GM21526 (cell line): ENCODE results near the gene TOB2.
"Not testable (repeated sequence)": the region's sequence is repeated elsewhere in the genome, so short reads cannot be mapped to it uniquely, and the experiment has no call there.

ENCODE experiments used
- ATAC-seq: cut with Tn5 transposase; IDR thresholded peaks from one replicate; pipeline ENCODE4 v1.9.1; 2021; ENCODE audit warnings: moderate library complexity; ENCODE audit not compliant: unreplicated experiment, low FRiP score

TOB2 gene

DNA sequence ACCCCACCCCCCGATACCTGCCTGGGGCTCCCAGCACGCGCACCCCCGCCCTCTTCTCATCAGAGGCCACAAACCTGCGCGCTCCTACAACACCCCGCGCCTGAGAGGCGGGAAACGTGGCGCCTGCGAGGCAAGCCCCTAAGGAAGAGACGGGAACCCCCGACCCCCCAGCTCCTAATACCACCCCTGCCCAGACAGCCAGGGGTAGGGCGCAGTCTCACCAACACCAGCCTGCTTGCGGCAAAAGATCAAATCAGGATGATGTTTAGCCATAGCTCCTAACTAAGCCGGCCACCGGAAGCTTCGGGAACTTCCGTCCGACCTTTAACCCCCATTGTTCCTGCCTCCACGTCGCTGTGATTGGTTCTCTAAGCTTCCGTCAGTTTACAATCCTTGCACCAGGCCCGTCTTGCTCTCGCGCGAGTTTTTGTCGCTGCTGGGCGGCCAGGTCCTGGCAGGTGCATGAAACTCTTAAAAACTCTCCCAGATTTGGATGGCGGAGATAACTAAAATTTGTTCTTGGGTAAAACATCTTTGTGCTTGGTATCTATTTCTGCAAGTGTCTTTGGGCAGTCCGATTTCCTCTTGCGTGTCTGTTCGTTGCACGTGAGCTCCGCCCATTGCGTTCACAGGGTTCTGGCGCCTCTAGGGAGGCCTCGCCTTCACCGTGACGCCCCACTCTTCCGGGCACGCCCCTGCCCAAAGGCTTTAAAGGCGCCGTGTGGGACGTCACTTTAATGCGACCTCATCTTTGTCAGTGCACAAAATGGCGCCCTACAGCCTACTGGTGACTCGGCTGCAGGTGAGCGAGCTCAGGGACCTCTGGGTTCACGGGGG, 22.0 kb upstream of the TOB2 start, which contains the start of the genes ACO2 and PHF5A:
Gene ACO2 (plus strand): TSS at position 737 of the 837 bp plus-strand sequence. CDS start 30 bp downstream, at position 767.
Gene PHF5A (minus strand): TSS at position 312 of the 837 bp plus-strand sequence. CDS start 39 bp downstream, at position 273.
- ATAC-seq, result peak; percentile 80

DNA sequence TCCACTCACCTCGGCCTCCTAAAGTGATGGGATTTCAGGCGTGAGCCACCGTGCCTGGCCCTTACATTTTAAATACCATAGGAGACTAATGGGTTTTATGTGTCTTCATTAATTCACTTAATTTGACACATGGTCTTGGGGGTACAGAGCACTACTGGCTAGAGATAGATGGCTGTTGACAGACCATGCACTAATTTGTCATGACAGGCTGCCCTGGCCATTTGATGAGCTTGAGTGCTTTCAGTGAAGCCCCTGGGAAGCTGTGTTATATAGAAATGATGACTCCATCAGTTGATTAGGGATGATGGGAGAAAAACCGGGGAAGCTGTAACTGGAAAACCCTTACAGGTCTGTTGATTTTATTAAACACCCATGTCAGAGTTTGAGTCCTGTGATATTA, 15.3 kb upstream of the TOB2 start:
- no peak for ATAC-seq

DNA sequence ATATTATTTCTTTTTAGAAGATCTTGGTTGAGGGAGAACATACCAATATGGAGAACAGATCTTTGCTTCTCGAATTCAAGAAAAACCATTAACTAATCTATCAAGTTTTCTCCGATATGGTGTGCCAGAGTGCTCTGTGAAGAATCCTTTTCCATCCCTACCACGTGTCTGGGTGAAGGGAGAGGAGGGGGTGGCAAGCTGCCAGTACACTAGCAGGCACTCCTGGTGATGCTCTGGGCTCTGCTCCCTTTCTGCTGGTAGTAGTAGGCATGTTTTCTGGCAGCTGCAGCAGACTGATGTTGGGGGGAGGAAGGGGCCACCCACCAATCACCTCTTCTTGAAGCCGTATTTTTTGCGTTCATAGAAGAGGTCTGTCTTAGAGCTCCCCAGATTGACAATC, 13.5 kb upstream of the TOB2 start:
- not testable (repeated sequence) for ATAC-seq

DNA sequence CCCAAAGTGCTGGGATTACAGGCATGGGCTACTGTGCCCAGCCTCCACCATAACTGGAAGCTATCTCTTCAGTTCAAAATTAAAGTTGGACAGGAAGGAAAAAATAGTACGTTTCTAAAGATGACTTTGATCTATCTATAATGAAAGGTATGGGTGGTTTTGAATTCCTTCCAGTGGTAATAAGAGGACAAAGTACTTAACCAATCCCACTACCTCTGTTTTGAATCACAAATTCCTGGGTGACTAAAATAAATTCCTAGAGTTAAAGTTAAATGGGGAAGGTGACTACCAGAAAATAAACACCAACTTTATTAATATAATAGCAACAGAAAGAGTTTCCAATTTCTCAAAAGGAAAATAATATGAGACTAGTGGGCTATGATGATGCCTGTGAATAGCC, 12.8 kb upstream of the TOB2 start:
- ATAC-seq, result no peak

DNA sequence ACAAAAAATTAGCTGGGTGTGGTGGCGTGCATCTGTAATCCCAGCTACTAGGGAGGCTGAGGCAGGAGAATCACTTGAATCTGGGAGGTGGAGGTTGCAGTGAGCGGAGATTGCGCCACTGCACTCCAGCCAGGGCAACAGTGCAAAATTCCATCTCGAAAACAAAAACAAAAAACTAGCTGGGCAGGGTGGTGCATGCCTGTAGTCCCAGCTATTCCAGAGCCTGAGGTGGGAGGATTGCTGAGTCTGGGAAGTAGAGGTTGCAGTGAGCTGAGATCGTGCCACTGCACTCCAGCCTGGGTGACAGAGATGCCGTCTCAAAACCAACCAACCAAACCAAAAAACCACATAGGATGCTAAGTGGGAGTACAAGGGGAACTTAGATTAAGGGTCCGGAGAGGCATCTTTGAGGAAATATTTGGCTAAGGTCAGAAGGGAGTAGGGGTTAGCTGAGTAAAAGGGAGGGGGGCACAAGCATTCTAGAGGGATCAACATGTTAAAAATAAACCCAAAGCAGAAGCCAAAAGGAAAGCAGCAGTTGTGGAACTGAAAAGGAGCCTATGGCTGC, 11.6 kb upstream of the TOB2 start:
- no peak for ATAC-seq

DNA sequence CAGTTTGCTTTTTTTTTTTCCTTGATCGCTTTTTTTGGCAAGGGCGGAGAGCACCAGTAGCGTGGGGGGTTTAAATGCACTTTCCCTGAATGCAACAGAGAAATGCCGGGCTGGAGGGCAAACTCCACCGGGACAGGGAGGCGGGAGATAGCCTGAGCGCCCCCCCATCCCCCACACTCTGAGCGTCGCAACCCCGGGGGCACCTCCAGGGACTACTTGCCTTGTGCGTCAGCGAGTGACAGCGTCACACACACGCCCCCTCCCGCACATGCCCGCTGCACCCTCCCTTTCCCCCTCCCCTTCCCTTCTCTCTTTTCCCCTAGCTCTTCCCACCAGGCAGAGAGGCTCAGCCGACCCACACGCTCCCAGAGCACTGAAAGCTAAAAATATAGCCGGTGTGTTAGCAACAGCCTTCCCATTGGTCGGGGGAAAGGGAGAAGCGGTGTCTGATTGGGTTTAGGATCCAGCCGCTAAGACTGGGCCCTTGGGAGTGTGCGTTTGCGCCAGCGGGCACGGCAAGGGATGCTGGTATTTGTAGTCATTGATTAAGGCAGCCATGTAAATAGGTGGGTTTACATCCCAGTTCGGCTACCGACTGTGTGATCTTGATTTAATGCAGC, 1.7 kb upstream of the TOB2 start:
- ATAC-seq, result peak; percentile 45

DNA sequence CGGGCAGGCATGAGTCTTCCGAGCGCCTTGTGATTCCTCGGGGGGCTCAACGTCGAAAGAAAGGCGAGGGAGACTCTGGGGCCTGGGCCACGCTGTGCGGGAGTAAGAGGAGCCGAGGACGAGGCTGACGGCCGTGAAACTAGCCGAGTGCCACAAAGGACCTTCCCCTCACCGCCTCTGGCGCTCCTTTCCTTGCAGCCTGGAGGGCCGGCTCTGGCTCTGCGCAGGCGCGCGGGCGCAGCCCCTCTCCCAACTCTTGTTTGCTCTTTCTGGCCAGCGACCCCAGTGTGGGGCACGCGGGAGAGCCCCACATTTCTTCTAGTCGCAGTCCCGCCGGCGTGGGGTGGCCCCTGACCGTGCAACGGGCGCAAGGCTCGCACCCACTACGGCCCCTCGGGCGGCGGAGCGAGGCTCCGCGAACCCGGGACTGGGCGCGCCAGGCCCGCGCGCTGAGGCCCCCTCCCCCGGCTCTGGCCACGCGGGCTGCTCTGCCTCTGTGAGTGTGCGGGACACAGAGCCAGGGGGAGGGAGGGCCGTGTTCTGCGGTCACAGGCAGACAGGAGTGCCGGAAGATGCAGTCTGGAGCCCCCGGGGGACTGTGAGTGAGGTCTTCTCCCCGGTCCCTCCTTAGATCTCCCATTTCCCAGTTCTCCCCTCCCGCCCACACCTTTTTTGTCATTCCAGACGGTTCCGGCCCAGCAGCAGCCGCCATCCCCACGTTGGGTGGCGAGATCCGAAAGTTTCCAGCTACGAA, 1.0 kb upstream of the TOB2 start:
- ATAC-seq, result no peak

DNA sequence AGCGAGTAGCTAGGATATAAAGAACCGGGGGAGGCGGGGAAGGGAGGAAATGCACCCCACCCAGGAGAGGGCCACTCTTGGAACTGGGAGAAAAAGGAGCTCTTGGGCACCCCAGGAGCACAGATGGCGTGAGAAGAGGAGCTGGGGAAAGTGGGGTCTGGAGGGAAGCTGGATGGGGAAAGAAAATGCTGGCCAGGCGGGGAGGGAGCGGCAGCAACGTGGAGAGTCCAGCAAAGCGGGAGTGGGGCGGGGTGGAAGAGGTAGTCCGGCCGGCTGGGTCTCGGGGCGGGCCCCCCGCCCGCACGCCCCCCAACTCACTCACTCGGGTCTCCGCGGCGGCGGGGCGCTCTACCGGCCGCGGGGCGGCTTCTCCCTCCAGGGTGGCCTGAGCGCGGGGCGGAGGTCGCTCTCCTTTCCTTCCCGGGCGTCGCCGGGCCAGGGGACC, 522 bp downstream of the TOB2 start:
- no peak for ATAC-seq

DNA sequence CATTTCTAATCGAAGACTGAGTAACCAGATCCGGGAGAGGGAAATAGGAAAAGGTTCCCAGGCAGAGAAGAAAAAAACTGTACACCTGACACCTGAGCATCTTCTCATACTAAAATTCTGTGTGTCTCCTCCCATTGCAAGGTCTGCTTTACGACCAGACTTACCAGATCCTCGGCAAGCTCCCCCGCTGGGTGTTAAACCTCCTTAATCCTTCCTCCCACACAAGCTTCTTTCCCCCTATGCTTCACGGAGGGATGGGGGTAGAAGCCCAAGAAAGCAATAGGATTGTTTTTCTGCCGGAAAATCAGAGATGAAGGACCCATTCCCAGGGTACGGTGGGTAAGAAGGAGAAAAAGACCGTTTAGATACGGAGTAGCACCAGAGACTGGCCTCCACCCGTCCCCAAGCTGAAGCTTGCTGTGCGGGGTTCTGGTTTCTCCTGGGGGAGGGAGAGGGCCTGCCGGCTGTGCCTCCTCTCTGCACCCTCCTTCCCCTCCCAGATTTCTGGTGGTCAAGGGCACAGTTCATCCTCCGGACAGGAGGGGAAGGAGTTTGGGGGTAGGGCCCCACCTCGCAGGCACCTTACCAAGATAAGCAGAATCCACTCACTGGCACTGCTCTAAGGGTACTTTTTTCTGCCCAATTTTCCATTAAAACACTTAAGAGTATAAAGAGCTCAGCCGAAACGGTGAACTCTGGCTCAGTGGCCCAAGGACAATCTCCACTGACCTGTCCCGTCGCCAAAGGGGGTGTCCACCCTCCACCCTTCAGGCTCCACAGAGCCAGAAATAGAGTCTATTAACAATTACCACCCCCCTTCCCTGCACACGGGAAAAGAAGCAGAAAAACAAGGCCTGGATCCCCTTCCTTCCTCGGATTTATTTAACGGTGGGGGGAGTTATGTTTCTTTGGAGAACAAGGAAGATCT, 1.2 kb downstream of the TOB2 start:
- ATAC-seq, result no peak

DNA sequence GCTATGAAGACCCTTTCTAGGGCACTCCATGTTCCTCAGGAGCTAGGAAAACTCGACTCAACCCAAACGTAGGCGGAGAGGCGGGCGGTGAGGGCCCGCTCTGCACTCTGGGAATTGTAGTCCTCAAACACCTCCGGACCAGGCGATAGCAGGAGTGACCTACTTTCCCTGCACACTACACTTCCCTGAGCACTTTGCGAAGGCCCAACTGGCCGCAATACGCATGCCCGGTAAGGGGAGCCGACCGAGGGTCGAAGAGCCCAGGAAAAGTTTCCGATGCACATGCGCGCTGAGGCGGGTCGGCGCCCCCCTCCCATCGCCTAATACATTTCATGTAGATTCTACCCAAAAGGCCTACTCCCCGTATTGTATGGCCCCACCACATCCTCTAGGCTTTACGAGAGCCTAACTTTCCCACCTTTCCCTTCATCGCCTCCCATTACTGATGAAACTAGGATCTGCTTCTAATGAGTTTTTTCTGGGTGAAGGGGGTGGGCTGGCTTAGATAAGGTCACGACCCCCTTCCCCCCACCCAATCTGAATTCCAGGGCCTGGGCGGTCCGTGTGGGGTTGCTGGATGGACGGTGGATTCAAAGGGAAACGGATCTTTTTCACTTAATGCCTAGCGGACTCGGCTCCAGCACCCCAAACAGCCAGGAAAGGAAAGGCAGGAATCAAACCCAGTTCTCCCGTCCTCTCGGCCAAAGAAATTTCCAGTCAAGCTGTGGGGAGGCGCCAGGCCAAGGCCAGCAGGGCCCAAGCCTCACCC, 2.1 kb downstream of the TOB2 start:
- ATAC-seq, result peak; percentile 37

DNA sequence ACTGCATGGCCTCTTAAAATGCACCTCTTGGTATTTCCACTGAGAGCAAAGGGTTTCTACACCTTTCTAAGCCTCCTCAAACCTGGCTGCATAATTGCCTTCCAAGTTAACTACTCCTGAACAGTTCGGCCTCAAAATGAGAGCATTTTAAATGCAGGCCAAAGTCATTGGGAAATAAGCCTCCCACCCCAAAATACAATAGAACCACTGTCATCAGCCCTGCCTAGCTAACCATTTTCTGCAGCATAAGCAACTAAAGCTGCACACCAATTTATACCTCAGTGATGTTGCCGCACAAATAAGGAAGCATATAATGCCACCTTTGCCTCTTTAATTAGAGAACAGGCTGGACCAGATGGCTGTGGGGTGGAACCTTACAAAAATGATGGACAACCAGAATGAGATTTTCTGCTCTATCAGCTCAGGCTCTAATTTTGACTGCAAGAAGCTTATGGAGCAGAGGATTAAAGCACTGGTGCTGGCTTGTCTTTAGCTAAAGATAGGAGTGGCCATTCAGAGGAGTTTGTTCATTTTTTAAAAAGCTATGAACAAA, 4.3 kb downstream of the TOB2 start:
- ATAC-seq, result no peak

DNA sequence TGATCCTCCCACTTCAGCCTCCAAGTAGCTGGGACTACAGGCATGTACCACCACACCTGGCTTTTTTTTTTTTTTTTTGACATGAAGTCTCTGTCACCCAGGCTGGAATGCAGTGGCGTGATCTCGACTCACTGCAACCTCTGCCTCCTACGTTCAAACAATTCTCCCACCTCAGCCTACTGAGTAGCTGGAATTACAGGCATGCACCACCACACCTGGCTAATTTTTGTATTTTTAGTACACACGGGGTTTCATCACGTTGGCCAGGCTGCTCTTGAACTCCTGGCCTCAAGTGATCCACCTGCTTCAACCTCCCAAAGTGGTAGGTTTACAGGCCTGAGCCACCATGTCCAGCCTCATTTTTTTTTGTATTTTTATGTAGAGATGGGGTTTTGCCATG, 6.1 kb downstream of the TOB2 start:
- ATAC-seq, result not testable (repeated sequence)

DNA sequence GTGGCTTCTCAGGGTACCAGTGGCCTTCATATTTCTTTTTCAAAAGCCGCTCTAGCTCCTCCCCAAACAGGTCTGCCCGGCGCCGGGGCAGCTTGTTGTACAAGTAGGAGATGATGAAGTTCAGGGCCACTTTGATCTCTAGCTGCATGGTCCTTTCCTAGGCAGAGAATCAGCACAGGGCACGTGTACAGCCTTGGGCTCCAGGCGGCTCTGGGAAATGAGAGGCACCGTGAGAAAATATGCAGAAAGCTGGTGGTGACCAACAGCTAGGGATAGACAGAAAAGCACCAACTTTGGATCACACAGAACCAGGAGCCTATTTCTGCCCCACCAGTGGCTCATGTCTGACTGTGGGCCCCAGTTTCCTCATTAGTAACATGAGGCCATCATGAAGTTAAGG, 9.4 kb downstream of the TOB2 start:
- no peak for ATAC-seq

DNA sequence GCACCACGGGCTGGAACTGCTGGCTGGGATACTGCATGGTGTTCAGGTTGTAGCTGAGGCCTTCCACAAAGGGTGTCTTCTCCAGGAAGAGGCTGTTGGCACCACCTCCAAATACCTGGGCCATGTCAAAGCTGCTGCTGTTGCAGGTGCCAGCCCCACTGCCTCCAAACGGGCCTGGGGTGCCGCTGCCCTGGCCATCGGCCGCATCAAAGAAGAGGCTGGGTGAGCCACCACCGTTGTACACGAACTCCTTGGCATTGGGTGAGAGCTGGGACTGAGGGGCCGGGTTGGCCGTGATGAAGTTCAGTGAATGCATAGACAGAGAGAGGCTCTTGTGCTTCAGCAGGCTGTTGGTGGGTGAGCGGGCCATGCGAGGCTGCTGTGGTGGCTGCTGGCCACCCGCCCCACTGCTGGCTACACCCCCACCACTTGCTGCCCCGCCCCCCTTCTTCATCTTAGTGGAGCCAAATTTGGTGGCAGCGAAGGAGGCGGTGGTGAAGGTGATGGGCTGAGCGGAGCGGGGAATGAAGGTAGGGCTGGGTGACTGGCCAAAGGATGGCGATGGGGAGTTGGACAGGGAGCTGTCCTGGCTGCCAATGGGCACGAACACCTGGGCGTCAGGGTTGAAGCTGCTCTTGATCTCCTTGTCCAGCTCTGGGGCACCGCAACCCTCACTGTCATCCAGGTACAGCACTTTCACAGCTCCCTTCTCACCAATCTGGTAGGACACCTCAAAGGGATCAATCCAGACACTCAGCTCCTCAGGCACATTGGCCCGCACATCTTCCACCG, 10.1 kb downstream of the TOB2 start:
- no peak for ATAC-seq

DNA sequence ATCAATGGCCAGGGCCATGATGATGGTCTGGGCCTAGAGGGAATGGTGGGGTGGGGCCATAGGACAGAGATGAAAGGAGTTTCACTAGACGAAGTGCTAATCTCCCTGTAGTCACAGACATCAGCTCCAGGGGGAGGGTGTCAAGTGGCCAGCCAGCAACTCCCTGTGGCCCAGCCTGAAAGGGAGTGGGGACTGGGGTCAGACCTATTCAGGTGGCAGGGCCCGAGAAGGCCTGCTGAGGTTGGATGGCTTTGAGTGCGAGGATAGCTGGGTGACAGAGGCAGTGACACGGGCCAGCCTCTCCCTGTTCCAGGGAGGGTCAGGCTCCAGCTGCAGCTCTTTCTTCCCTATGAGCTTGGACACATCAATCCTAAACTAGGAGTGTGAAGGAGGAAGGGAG, 11.0 kb downstream of the TOB2 start:
- no peak for ATAC-seq

DNA sequence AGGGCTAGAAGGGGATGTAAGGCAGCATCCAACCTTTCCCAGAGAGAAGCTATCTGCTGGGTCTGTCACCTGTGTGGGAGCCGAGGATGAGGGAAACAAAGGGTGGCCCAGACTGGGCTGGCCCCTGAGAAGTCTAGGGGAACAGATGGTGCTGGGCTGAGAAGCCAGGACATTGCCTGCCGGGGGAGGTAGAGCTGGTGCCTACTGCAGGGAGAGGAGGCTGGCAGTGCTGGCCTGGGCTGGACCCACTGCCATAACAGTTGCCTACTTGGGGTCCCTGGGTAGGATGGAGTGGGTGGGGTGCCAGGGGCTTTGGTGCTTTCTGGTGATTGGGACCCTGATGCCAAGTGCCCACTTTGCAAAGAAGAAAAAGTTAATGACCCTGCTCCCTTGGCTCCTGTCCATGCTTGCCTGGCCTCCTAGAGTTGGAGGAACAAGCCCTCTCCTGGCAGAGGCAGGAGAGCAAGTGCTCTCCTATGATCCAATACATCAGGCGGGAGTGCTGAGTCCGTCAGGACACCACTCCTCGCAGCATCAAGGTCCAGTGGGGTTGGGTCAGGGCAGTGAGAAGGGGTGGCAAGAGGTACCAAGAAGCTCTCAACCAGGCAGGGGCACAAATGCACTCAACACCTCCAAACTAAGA, 12.1 kb downstream of the TOB2 start:
- not testable (repeated sequence) for ATAC-seq

DNA sequence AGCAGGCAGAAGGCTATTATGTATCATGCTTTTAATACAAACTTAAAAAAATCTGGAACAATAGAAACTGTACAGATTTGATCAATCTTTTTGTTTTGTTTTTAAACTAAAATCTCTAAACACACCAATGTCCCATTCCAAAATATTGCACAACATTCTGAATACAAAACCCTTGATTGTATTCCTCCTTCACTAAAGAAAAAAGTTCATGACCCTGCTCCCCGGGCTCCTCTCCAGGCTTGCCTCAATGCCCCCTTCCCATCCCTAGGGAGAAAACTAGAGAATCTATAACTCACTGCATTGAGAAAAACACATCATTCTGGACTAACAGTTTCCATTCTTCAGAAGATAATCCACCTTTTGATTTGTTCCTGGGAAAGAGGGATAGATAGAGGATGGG, 13.1 kb downstream of the TOB2 start:
- ATAC-seq, result not testable (repeated sequence)
